Choroid plexus epithelial cell (primary cell): ENCODE data around the gene TBX18.

Experiments
- DNase-seq: peaks from one replicate; pipeline ENCODE4 v3.0.0-alpha.2; 2010; ENCODE audit warnings: low read depth
- H3K4me3 ChIP-seq: 2 replicates; pipeline ENCODE4 v1.5.1; 2011; ENCODE audit warnings: low read depth, mild to moderate bottlenecking, control low read depth, low read length, moderate library complexity
- CTCF ChIP-seq: conservative IDR thresholded peaks from 2 replicates; pipeline ENCODE4 v1.5.1; 2011; ENCODE audit warnings: low read depth, mild to moderate bottlenecking, control low read depth, inconsistent platforms, low read length, moderate library complexity

The TBX18 gene

GRCh38 chr6:84639396-84639795 lies 125.0 kb downstream of the TBX18 start:
- DNase-seq = no peak
- TF ChIP-seq CTCF = no peak
- H3K4me3 ChIP-seq = no peak overlapping the region

- no peak for TF ChIP-seq CTCF
- DNase-seq = no peak
- H3K4me3 ChIP-seq = no peak overlapping the region
These were observed 126.1 kb downstream of the TBX18 start for GRCh38 chr6:84638286-84638685.
